Measurements from ENCODE around the gene OR7G1.

OR7G1 gene

DNA sequence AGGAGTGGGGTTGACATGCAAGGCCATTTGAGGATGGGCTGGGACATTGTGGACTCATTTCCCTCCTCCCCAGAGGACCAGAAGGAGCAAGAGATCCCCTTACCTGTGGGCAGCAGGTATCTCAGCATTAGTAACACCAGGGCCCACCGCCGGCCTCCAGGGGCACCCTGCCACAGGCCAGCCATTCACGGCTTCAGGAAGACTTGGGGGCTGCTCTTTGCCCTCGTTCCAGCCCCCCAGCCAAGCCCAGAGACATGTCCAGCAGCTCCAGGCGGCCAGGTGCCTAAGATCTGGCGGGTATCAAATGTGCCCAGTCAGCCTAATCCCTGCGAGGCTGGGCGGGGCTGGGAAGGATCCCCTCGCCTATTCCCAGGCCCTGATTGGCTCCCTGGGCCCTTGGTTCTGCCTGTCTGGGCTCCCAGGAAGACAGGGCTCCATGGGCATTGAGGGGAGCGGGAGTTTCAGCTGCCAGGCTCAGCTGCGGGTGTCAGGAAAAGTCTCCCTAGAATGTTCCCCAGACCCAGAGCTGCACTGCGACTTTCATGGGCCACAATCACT lies 50.0 kb downstream of the OR7G1 start:
- TF ChIP-seq, protein P1, sequence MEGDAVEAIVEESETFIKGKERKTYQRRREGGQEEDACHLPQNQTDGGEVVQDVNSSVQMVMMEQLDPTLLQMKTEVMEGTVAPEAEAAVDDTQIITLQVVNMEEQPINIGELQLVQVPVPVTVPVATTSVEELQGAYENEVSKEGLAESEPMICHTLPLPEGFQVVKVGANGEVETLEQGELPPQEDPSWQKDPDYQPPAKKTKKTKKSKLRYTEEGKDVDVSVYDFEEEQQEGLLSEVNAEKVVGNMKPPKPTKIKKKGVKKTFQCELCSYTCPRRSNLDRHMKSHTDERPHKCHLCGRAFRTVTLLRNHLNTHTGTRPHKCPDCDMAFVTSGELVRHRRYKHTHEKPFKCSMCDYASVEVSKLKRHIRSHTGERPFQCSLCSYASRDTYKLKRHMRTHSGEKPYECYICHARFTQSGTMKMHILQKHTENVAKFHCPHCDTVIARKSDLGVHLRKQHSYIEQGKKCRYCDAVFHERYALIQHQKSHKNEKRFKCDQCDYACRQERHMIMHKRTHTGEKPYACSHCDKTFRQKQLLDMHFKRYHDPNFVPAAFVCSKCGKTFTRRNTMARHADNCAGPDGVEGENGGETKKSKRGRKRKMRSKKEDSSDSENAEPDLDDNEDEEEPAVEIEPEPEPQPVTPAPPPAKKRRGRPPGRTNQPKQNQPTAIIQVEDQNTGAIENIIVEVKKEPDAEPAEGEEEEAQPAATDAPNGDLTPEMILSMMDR (IDR thresholded peaks at IDR 0.05): no peak
- no peak for DNase-seq (ENCODE audit: low spot score)
- no peak overlapping the region for H3K27ac ChIP-seq
- no peak overlapping the region for H3K4me3 ChIP-seq

All from coronary artery (tissue), 2 donors.